Gastroesophageal sphincter (tissue), 3 donors: ENCODE data around the gene CDH11.

Source experiments
- CTCF ChIP-seq, 4 experiments: fragments of 200-600 bp in 2 of 4; fragments of 450-650 bp in 2 of 4; sonication (generic) in 1 of 4; IDR thresholded peaks; one replicate each; pipeline ENCODE4 v1.5.1; 2017 to 2019; ENCODE audit warnings: antibody characterized with exemption in 4 of 4, mild to moderate bottlenecking in 2 of 4, moderate library complexity in 2 of 4
- POLR2A ChIP-seq, 2 donors: fragments of 450-650 bp; IDR thresholded peaks; one replicate each; pipeline ENCODE4 v1.6.1; 2017; ENCODE audit warnings: antibody characterized with exemption in 2 of 2, mild to moderate bottlenecking in 2 of 2, moderate library complexity in 1 of 2
- POLR2AphosphoS5 ChIP-seq: sonication (generic); formaldehyde crosslinking; IDR thresholded peaks from one replicate; pipeline ENCODE4 v1.6.1; 2017; ENCODE audit warnings: antibody characterized with exemption

- TF ChIP-seq POLR2A (IDR thresholded peaks at IDR 0.05) (no peak), POLR2AphosphoS5 (no peak), CTCF (IDR thresholded peaks at IDR 0.05) (no peak)
These were observed 86.9 kb downstream of the CDH11 start for GRCh38 chr16:65034915-65035314.
